ENCODE measurements around the gene NOP56.
"Not testable (repeated sequence)": the region's sequence is repeated elsewhere in the genome, so short reads cannot be mapped to it uniquely, and the experiment has no call there.

Gene NOP56

GRCh38 chr20:2687514-2687913, 35.1 kb downstream of the NOP56 start:
- DNase-seq (ENCODE audit: low read depth) = no peak

- peak; percentile 45 for DNase-seq (ENCODE audit: low read depth)
These were observed 35.7 kb downstream of the NOP56 start for GRCh38 chr20:2688041-2688591.

GRCh38 chr20:2690213-2690612, 37.8 kb downstream of the NOP56 start:
- no peak for DNase-seq (ENCODE audit: low read depth)

- DNase-seq (ENCODE audit: low read depth) = no peak
These were observed 38.3 kb downstream of the NOP56 start for GRCh38 chr20:2690718-2691117.

- no peak for DNase-seq (ENCODE audit: low read depth)
These were observed 38.7 kb downstream of the NOP56 start for GRCh38 chr20:2691127-2691526.

GRCh38 chr20:2691663-2692035, 39.2 kb downstream of the NOP56 start:
- no peak for DNase-seq (ENCODE audit: low read depth)

GRCh38 chr20:2692036-2692885, 39.8 kb downstream of the NOP56 start, which contains the start of gene EBF4:
Gene EBF4, plus strand, starts transcription at chr20:2692780. Its CDS starts 866 bp downstream, at chr20:2693646.
- no peak for DNase-seq (ENCODE audit: low read depth)

- DNase-seq (ENCODE audit: low read depth) = no peak
These were observed 40.5 kb downstream of the NOP56 start for GRCh38 chr20:2692886-2693285.

- DNase-seq (ENCODE audit: low read depth) = no peak
These were observed 41.0 kb downstream of the NOP56 start for GRCh38 chr20:2693286-2694007.

GRCh38 chr20:2694008-2694471, 41.6 kb downstream of the NOP56 start:
- no peak for DNase-seq (ENCODE audit: low read depth)

GRCh38 chr20:2694519-2694918, 42.1 kb downstream of the NOP56 start:
- no peak for DNase-seq (ENCODE audit: low read depth)

GRCh38 chr20:2695206-2695983, 43.0 kb downstream of the NOP56 start:
- DNase-seq (ENCODE audit: low read depth) = no peak

- DNase-seq (ENCODE audit: low read depth) = not testable (repeated sequence)
These were observed 43.6 kb downstream of the NOP56 start for GRCh38 chr20:2695984-2696525.

GRCh38 chr20:2696646-2697045, 44.2 kb downstream of the NOP56 start:
- no peak for DNase-seq (ENCODE audit: low read depth)

- DNase-seq (ENCODE audit: low read depth) = no peak
These were observed 45.3 kb downstream of the NOP56 start for GRCh38 chr20:2697768-2698167.

- no peak for DNase-seq (ENCODE audit: low read depth)
These were observed 45.9 kb downstream of the NOP56 start for GRCh38 chr20:2698186-2698817.

GRCh38 chr20:2698912-2699311, 46.5 kb downstream of the NOP56 start:
- no peak for DNase-seq (ENCODE audit: low read depth)

GRCh38 chr20:2699775-2700413, 47.5 kb downstream of the NOP56 start:
- DNase-seq (ENCODE audit: low read depth) = no peak

GRCh38 chr20:2700913-2701620, 48.6 kb downstream of the NOP56 start:
- DNase-seq (ENCODE audit: low read depth) = no peak

GRCh38 chr20:2701671-2702081, 49.2 kb downstream of the NOP56 start:
- no peak for DNase-seq (ENCODE audit: low read depth)

Data from iris pigment epithelial cell (primary cell).